ENCODE data around the gene TMEM87A. TPM values are rescaled to one million over a fixed set of nuclear protein-coding genes. Genes with fewer than 3 reads are reported as not detected.

The TMEM87A gene
- total RNA-seq, 4 donors from 2014 or later, result 51.1 to 58.6 (median 55.7) TPM

GRCh38 chr15:42201801-42202200 lies 71.4 kb downstream of the TMEM87A start:
- H3K4me3 ChIP-seq, result no peak overlapping the region
- no peaks in the 10 kb centered on the region for H3K9me3 ChIP-seq
- peaks cover 0 to 42% (median 0%) of the 10 kb centered on the region in 3 donors for H3K36me3 ChIP-seq
- WGBS, 2 donors, result 96 to 98% methylated on average over 1 of the region's 1 CpG
- H3K4me1 ChIP-seq, result peaks cover 0 to 32% (median 6%) of the 10 kb centered on the region in 4 donors
- TF ChIP-seq CTCF (IDR thresholded peaks at IDR 0.05), result no peak
- TF ChIP-seq EP300 (IDR thresholded peaks at IDR 0.05), result no peak
- TF ChIP-seq POLR2A (IDR thresholded peaks at IDR 0.05), result no peak
- H3K27me3 ChIP-seq, result no peaks in the 10 kb centered on the region
- no peak for DNase-seq (ENCODE audit: low spot score in 2 of 2)
- H3K27ac ChIP-seq, result no peak overlapping the region

GRCh38 chr15:42199126-42199525 lies 74.1 kb downstream of the TMEM87A start:
- no peak overlapping the region for H3K4me3 ChIP-seq
- no peak for TF ChIP-seq CTCF (IDR thresholded peaks at IDR 0.05)
- TF ChIP-seq EP300 (IDR thresholded peaks at IDR 0.05), result no peak
- TF ChIP-seq POLR2A (IDR thresholded peaks at IDR 0.05), result no peak
- no peaks in the 10 kb centered on the region for H3K27me3 ChIP-seq
- H3K27ac ChIP-seq, result no peak overlapping the region
- H3K36me3 ChIP-seq, result peaks cover 0 to 62% (median 0%) of the 10 kb centered on the region in 3 donors
- WGBS, 2 donors, result 80 to 86% methylated on average over 5 of the region's 5 CpGs
- H3K9me3 ChIP-seq, result no peaks in the 10 kb centered on the region
- peaks cover 0 to 7% (median 0%) of the 10 kb centered on the region in 4 donors for H3K4me1 ChIP-seq
- DNase-seq (ENCODE audit: low spot score in 2 of 2), result no peak

- TF ChIP-seq CTCF (IDR thresholded peaks at IDR 0.05), result no peak
- no peak for TF ChIP-seq POLR2A (IDR thresholded peaks at IDR 0.05)
- TF ChIP-seq EP300 (IDR thresholded peaks at IDR 0.05), result no peak
- Histone ChIP-seq H3K27ac (no peak overlapping the region), H3K4me3 (no peak overlapping the region), H3K9me3 (no peaks in the 10 kb centered on the region), H3K27me3 (no peaks in the 10 kb centered on the region), H3K4me1 (peaks cover 0 to 7% (median 0%) of the 10 kb centered on the region in 4 donors), H3K36me3 (peaks cover 0 to 61% (median 0%) of the 10 kb centered on the region in 3 donors)
- WGBS, 2 donors, result 91 to 100% methylated on average over 1 of the region's 1 CpG
- no peak for DNase-seq (ENCODE audit: low spot score in 2 of 2)
Measured at GRCh38 chr15:42198516-42198915, 74.7 kb downstream of the TMEM87A start.

GRCh38 chr15:42194513-42194912 lies 78.7 kb downstream of the TMEM87A start:
- peaks cover 0 to 77% (median 0%) of the 10 kb centered on the region in 3 donors for H3K36me3 ChIP-seq
- no peak overlapping the region for H3K4me3 ChIP-seq
- TF ChIP-seq EP300 (IDR thresholded peaks at IDR 0.05), result no peak
- TF ChIP-seq POLR2A (IDR thresholded peaks at IDR 0.05), result no peak
- TF ChIP-seq CTCF (IDR thresholded peaks at IDR 0.05), result no peak
- no peaks in the 10 kb centered on the region for H3K9me3 ChIP-seq
- WGBS, 2 donors, result 90 to 94% methylated on average over 5 of the region's 5 CpGs
- H3K27ac ChIP-seq, result no peak overlapping the region
- DNase-seq (ENCODE audit: low spot score in 2 of 2), result no peak
- no peaks in the 10 kb centered on the region for H3K4me1 ChIP-seq
- no peaks in the 10 kb centered on the region for H3K27me3 ChIP-seq

GRCh38 chr15:42193383-42193782 lies 79.8 kb downstream of the TMEM87A start:
- no peaks in the 10 kb centered on the region for H3K4me1 ChIP-seq
- no peak overlapping the region for H3K27ac ChIP-seq
- no peaks in the 10 kb centered on the region for H3K27me3 ChIP-seq
- no peaks in the 10 kb centered on the region for H3K9me3 ChIP-seq
- H3K36me3 ChIP-seq, result peaks cover 0 to 77% (median 0%) of the 10 kb centered on the region in 3 donors
- TF ChIP-seq POLR2A (IDR thresholded peaks at IDR 0.05), result no peak
- H3K4me3 ChIP-seq, result no peak overlapping the region
- 92 to 93% methylated on average over 3 of the region's 3 CpGs for WGBS, 2 donors
- DNase-seq (ENCODE audit: low spot score in 2 of 2), result no peak
